Activated CD8-positive, alpha-beta T cell treated with anti-CD3 and anti-CD28 coated beads for 36 hours (primary cell): ENCODE data around the gene SPAG5. TPM values are rescaled to one million over a fixed set of nuclear protein-coding genes. Genes with fewer than 3 reads are reported as not detected.

Source experiments
- ATAC-seq: fragments of 200-7000 bp; cut with Tn5 transposase; one replicate; pipeline ENCODE4 v1.10.0; 2021; ENCODE audit warnings: mild to moderate bottlenecking, moderate library complexity
- CTCF ChIA-PET: fragments of 350-600 bp; sonication (Branson Sonifier 250); formaldehyde crosslinking; loops from one replicate; lab custom pipeline; 2021; ENCODE audit warnings: antibody characterized with exemption; lab: Charles Lee
- POLR2A ChIA-PET: fragments of 350-600 bp; sonication (Branson Sonifier 250); formaldehyde crosslinking; loops from one replicate; lab custom pipeline; 2021; ENCODE audit warnings: antibody characterized with exemption; lab: Charles Lee
- DNase-seq: peaks from one replicate; pipeline ENCODE4 v3.0.0-alpha.2; 2020
- H3K27ac Mint-ChIP-seq: one replicate; pipeline ENCODE4 v1.8.0; 2021; ENCODE audit warnings: mild to moderate bottlenecking, mixed read lengths
- H3K27me3 Mint-ChIP-seq: one replicate; pipeline ENCODE4 v1.8.0; 2021; ENCODE audit warnings: mixed read lengths
- H3K36me3 Mint-ChIP-seq: one replicate; pipeline ENCODE4 v1.8.0; 2021; ENCODE audit warnings: low read depth, mixed read lengths
- H3K4me1 Mint-ChIP-seq: one replicate; pipeline ENCODE4 v1.8.0; 2021; ENCODE audit warnings: low read depth, mixed read lengths
- H3K4me3 Mint-ChIP-seq: one replicate; pipeline ENCODE4 v1.8.0; 2021; ENCODE audit warnings: mild to moderate bottlenecking, moderate library complexity, mixed read lengths
- H3K9me3 Mint-ChIP-seq: one replicate; pipeline ENCODE4 v1.8.0; 2021; ENCODE audit warnings: mixed read lengths
- CTCF ChIP-seq: fragments of 200-600 bp; IDR thresholded peaks from one replicate; pipeline ENCODE4 v1.8.0; 2022; ENCODE audit warnings: antibody characterized with exemption, mild to moderate bottlenecking
- intact Hi-C: fragments of 100-400 bp; cut with micrococcal nuclease; formaldehyde crosslinking; loops from one replicate; pipeline ENCODE4 v1.10.0; 2022
- total RNA-seq, 2 experiments: library from RNA; stranded (reverse); gene quantifications; one replicate each; pipeline ENCODE4 v1.2.3, GENCODE V29; 2021

Gene SPAG5
- total RNA-seq, 2 experiments from 2014 or later, result 140 to 141 TPM

GRCh38 chr17:28529013-28529400, 69.8 kb downstream of the SPAG5 start:
- intact Hi-C loops, result no loop called here
- ChIA-PET POLR2A (no interaction called here), CTCF (interaction anchor here (0.8 to 2.6 kb wide), 2 partner anchors 11 to 18 kb away, joined by 5 to 7 read pairs; no protein-coding TSS in a partner anchor)
- Mint-ChIP-seq H3K9me3 (no peaks in the 10 kb centered on the region), H3K4me1 (no peaks in the 10 kb centered on the region), H3K36me3 (no peaks in the 10 kb centered on the region), H3K27ac (no peak overlapping the region), H3K27me3 (no peaks in the 10 kb centered on the region), H3K4me3 (no peak overlapping the region)
- ATAC-seq (no peak), DNase-seq (no peak)
- no peak for TF ChIP-seq CTCF

GRCh38 chr17:28528327-28529012, 70.4 kb downstream of the SPAG5 start:
- H3K4me1 Mint-ChIP-seq, result no peaks in the 10 kb centered on the region
- intact Hi-C loops, result no loop called here
- H3K27ac Mint-ChIP-seq, result no peak overlapping the region
- TF ChIP-seq CTCF, result no peak
- ATAC-seq (no peak), DNase-seq (no peak)
- CTCF ChIA-PET, result interaction anchor here (0.8 to 2.6 kb wide), 2 partner anchors 12 to 19 kb away, joined by 5 to 7 read pairs; no protein-coding TSS in a partner anchor
- POLR2A ChIA-PET, result no interaction called here
- no peaks in the 10 kb centered on the region for H3K27me3 Mint-ChIP-seq
- no peaks in the 10 kb centered on the region for H3K9me3 Mint-ChIP-seq
- no peaks in the 10 kb centered on the region for H3K36me3 Mint-ChIP-seq
- H3K4me3 Mint-ChIP-seq, result no peak overlapping the region

- TF ChIP-seq CTCF, result no peak
- DNase-seq (no peak), ATAC-seq (no peak)
- H3K27me3 Mint-ChIP-seq, result no peaks in the 10 kb centered on the region
- no peaks in the 10 kb centered on the region for H3K36me3 Mint-ChIP-seq
- no peak overlapping the region for H3K4me3 Mint-ChIP-seq
- H3K4me1 Mint-ChIP-seq, result no peaks in the 10 kb centered on the region
- POLR2A ChIA-PET, result interaction anchor here (0.6 kb wide), 1 partner anchor 13 kb away, joined by 4 read pairs; no protein-coding TSS in a partner anchor
- no peak overlapping the region for H3K27ac Mint-ChIP-seq
- intact Hi-C loops, result no loop called here
- H3K9me3 Mint-ChIP-seq, result no peaks in the 10 kb centered on the region
- CTCF ChIA-PET, result interaction anchor here (0.8 to 2.6 kb wide), 2 partner anchors 13 to 20 kb away, joined by 5 to 7 read pairs; no protein-coding TSS in a partner anchor
Observed at GRCh38 chr17:28527859-28528258, 71.0 kb downstream of the SPAG5 start.

Other genes with a start within 250 kb of the SPAG5 start
- gene POLDIP2, start 241.5 kb downstream of the SPAG5 start, total RNA-seq, result 10 to 100 TPM; 87.6 to 88.7 TPM
- not detected for gene SEBOX, start 233.8 kb downstream of the SPAG5 start, total RNA-seq
- under 1 TPM in 1 of 2 experiments, not detected in 1; 0.11 TPM for gene VTN, start 228.7 kb downstream of the SPAG5 start, total RNA-seq
- 10 to 100 TPM; 16.7 to 19.8 TPM for gene SARM1, start 227.3 kb downstream of the SPAG5 start, total RNA-seq
- 1 to 10 TPM; 2.1 to 3.1 TPM for gene SLC46A1, start 192.8 kb downstream of the SPAG5 start, total RNA-seq
- not detected for gene SLC13A2, start 125.4 kb downstream of the SPAG5 start, total RNA-seq
- gene FOXN1, start 92.7 kb downstream of the SPAG5 start, total RNA-seq, result not detected
- gene UNC119, start 46.4 kb downstream of the SPAG5 start, total RNA-seq, result 10 to 100 TPM; 43.6 to 44.8 TPM
- 10 to 100 TPM; 33.8 to 36.9 TPM for gene PIGS, start 27.5 kb downstream of the SPAG5 start, total RNA-seq
- 100 to 1,000 TPM; 142 to 146 TPM for gene ALDOC, start 22.1 kb downstream of the SPAG5 start, total RNA-seq
- 10 to 100 TPM; 22.5 to 24.9 TPM for gene RSKR, start 15.2 kb upstream of the SPAG5 start, total RNA-seq
- 100 to 1,000 TPM; 137 to 140 TPM for gene BLTP2, start 46.1 kb upstream of the SPAG5 start, total RNA-seq
- gene SDF2, start 62.9 kb upstream of the SPAG5 start, total RNA-seq, result 10 to 100 TPM; 37.4 to 39.0 TPM
- gene SUPT6H, start 63.2 kb upstream of the SPAG5 start, total RNA-seq, result 10 to 100 TPM; 60.3 to 63.3 TPM
- gene PROCA1, start 112.9 kb upstream of the SPAG5 start, total RNA-seq, result 1 to 10 TPM; 5.0 to 5.1 TPM
- gene RAB34, start 118.8 kb upstream of the SPAG5 start, total RNA-seq, result 10 to 100 TPM in 1 of 2 experiments, 1 to 10 TPM in 1; 9.8 to 14.4 TPM
- gene RPL23A, start 121.0 kb upstream of the SPAG5 start, total RNA-seq, result 1,000 to 10,000 TPM; 2,633 to 2,644 TPM
- gene TLCD1, start 127.2 kb upstream of the SPAG5 start, total RNA-seq, result 1 to 10 TPM; 6.5 to 8.7 TPM
- 1 to 10 TPM; 3.6 to 3.9 TPM for gene NEK8, start 129.8 kb upstream of the SPAG5 start, total RNA-seq
- 100 to 1,000 TPM; 140 to 151 TPM for gene TRAF4, start 145.0 kb upstream of the SPAG5 start, total RNA-seq
- gene FAM222B, start 243.8 kb upstream of the SPAG5 start, total RNA-seq, result 10 to 100 TPM; 14.7 to 15.2 TPM